SK-N-SH (cell line): ENCODE measurements around the gene IGSF9B. TPM values are rescaled to one million over a fixed set of nuclear protein-coding genes. Genes with fewer than 3 reads are reported as not detected.

Experiments
- CTCF ChIA-PET: fragments of 300-600, 350-600 bp; formaldehyde crosslinking; extraction: SDS; loops from one replicate; lab custom pipeline; 2021; lab: Yijun Ruan, JAX
- POLR2A ChIA-PET: fragments of 350-600 bp; sonication (Branson Sonifier 250); formaldehyde crosslinking; extraction: SDS; loops from one replicate; lab custom pipeline; 2020; ENCODE audit warnings: antibody characterized with exemption, inconsistent platforms; lab: Yijun Ruan, JAX
- DNase-seq: peaks from one replicate; pipeline ENCODE4 v3.0.0; 2012
- H2AFZ ChIP-seq: fragments of 200-600 bp; sonication (generic); 2 replicates; pipeline ENCODE4 v1.8.1; 2016; ENCODE audit warnings: antibody characterized with exemption, mild to moderate bottlenecking, low read depth
- H3F3A ChIP-seq: fragments of 200-600 bp; sonication (generic); replicated peaks from 2 replicates; pipeline ENCODE3; 2016; ENCODE audit warnings: antibody characterized with exemption, mild to moderate bottlenecking; ENCODE audit not compliant: insufficient read depth
- H3K27ac ChIP-seq, 2 experiments: fragments of 200-500 bp in 1 of 2; fragments of 200-600 bp in 1 of 2; sonication (Bioruptor generic) in 1 of 2; sonication (generic), shearing (Covaris generic) in 1 of 2; 2 replicates each; pipeline versions ENCODE4 v1.5.1 to v1.6.1; 2014 to 2016; ENCODE audit warnings: low read depth in 2 of 2, inconsistent platforms in 1 of 2, low read length in 1 of 2, mild to moderate bottlenecking in 1 of 2, mixed read lengths in 1 of 2
- H3K27me3 ChIP-seq: fragments of 200-600 bp; sonication (generic), shearing (Covaris generic); 2 replicates; pipeline ENCODE4 v1.6.1; 2016; ENCODE audit warnings: mixed run types; ENCODE audit not compliant: insufficient read depth
- H3K36me3 ChIP-seq, 2 experiments: fragments of 200-500 bp in 1 of 2; fragments of 200-600 bp in 1 of 2; sonication (Bioruptor generic) in 1 of 2; sonication (generic) in 1 of 2; replicated peaks in 1 of 2; 2 replicates each; pipeline versions ENCODE3 to v1.5.1; 2014 to 2016; ENCODE audit warnings: low read length in 1 of 2, mild to moderate bottlenecking in 1 of 2; ENCODE audit not compliant: insufficient read depth in 2 of 2, control insufficient read depth in 1 of 2
- H3K4me1 ChIP-seq, 2 experiments: fragments of 200-500 bp in 1 of 2; fragments of 200-600 bp in 1 of 2; sonication (Bioruptor generic) in 1 of 2; sonication (generic), shearing (Covaris generic) in 1 of 2; 2 replicates each; pipeline versions ENCODE4 v1.5.1 to v1.6.1; 2014 to 2016; ENCODE audit warnings: low read depth in 1 of 2, low read length in 1 of 2, mixed run types in 1 of 2; ENCODE audit not compliant: insufficient read depth in 2 of 2, control insufficient read depth in 1 of 2
- H3K4me2 ChIP-seq: fragments of 200-600 bp; sonication (generic), shearing (Covaris generic); 2 replicates; pipeline ENCODE4 v1.6.1; 2017; ENCODE audit warnings: mixed run types
- H3K4me3 ChIP-seq, 2 experiments: fragments of 200-500 bp in 1 of 2; fragments of 200-600 bp in 1 of 2; sonication (Bioruptor generic) in 1 of 2; sonication (generic), shearing (Covaris generic) in 1 of 2; 2 replicates each; pipeline versions ENCODE4 v1.5.1 to v1.8.1; 2014 to 2016; ENCODE audit warnings: low read depth in 2 of 2, inconsistent platforms in 1 of 2, low read length in 1 of 2, mild to moderate bottlenecking in 1 of 2, mixed read lengths in 1 of 2, moderate library complexity in 1 of 2
- H3K79me2 ChIP-seq: fragments of 200-600 bp; sonication (generic); 2 replicates; pipeline ENCODE4 v1.8.1; 2017; ENCODE audit warnings: mild to moderate bottlenecking; ENCODE audit not compliant: insufficient read depth
- H3K9ac ChIP-seq: fragments of 200-600 bp; sonication (generic); 2 replicates; pipeline ENCODE4 v1.6.1; 2017; ENCODE audit warnings: mixed run types
- H3K9me2 ChIP-seq: fragments of 200-600 bp; sonication (generic); 2 replicates; pipeline ENCODE4 v1.6.1; 2017; ENCODE audit warnings: mixed run types
- H3K9me3 ChIP-seq: fragments of 200-600 bp; sonication (generic); 2 replicates; pipeline ENCODE4 v1.6.1; 2017; ENCODE audit warnings: mixed run types, mild to moderate bottlenecking, moderate library complexity
- H4K20me1 ChIP-seq: fragments of 200-600 bp; sonication (generic); 2 replicates; pipeline ENCODE4 v1.6.1; 2017; ENCODE audit warnings: mild to moderate bottlenecking, mixed run types; ENCODE audit not compliant: insufficient read depth
- CHD2 ChIP-seq: fragments of 150-350 bp; IDR thresholded peaks from 2 replicates; pipeline ENCODE4 v1.6.1; 2018; ENCODE audit warnings: low read length; ENCODE audit not compliant: partially characterized antibody
- CTCF ChIP-seq: fragments of 200-600 bp; sonication (generic); IDR thresholded peaks from 2 replicates; pipeline ENCODE4 v1.6.1; 2017; ENCODE audit warnings: antibody characterized with exemption, mild to moderate bottlenecking, moderate library complexity
- EP300 ChIP-seq, 2 experiments: IDR thresholded peaks; 2 replicates each; pipeline versions ENCODE4 v1.4.0 to v1.6.1; 2012; ENCODE audit warnings: borderline replicate concordance in 1 of 2, low read depth in 1 of 2, low read length in 1 of 2
- EZH2phosphoT487 ChIP-seq: fragments of 200-600 bp; sonication (generic); IDR thresholded peaks from 2 replicates; pipeline ENCODE4 v1.6.1; 2017; ENCODE audit warnings: low read depth, mixed run types, mild to moderate bottlenecking, antibody characterized with exemption, moderate library complexity, borderline replicate concordance
- GABPA ChIP-seq: IDR thresholded peaks from 2 replicates; pipeline ENCODE4 v1.4.0; 2012; ENCODE audit warnings: low read depth, mild to moderate bottlenecking
- GATA2 ChIP-seq: sonication (generic); formaldehyde crosslinking; IDR thresholded peaks from 2 replicates; pipeline ENCODE4 v1.5.0; 2020; ENCODE audit warnings: mild to moderate bottlenecking, missing genetic modification reagents
- JUND ChIP-seq: IDR thresholded peaks from 2 replicates; pipeline ENCODE4 v1.4.0; 2012
- MXI1 ChIP-seq: IDR thresholded peaks from 2 replicates; pipeline ENCODE4 v1.6.1; 2012; ENCODE audit warnings: mild to moderate bottlenecking, low read depth, low read length, improper control_type of control experiment
- PBX3 ChIP-seq: IDR thresholded peaks from 2 replicates; pipeline ENCODE4; 2012
- POLR2AphosphoS5 ChIP-seq: IDR thresholded peaks from 2 replicates; pipeline ENCODE4 v1.6.1; 2012; ENCODE audit warnings: low read depth, low read length
- RAD21 ChIP-seq: IDR thresholded peaks from 2 replicates; pipeline ENCODE4 v1.6.1; 2012; ENCODE audit warnings: mild to moderate bottlenecking, low read length
- RCOR1 ChIP-seq: fragments of 150-350 bp; IDR thresholded peaks from 2 replicates; pipeline ENCODE4 v1.6.1; 2017; ENCODE audit warnings: antibody characterized with exemption, low read length
- SIN3A ChIP-seq: IDR thresholded peaks from 2 replicates; pipeline ENCODE4 v1.6.1; 2012; ENCODE audit warnings: low read depth, mild to moderate bottlenecking, low read length, moderate library complexity, borderline replicate concordance
- TEAD4 ChIP-seq: IDR thresholded peaks from 2 replicates; pipeline ENCODE4 v1.4.0; 2012; ENCODE audit warnings: mild to moderate bottlenecking, borderline replicate concordance; ENCODE audit not compliant: insufficient read depth
- WGBS: methylation state at CpG from one replicate; pipeline ENCODE4 v1.1.6; 2017; ENCODE audit warnings: low lambda C conversion rate; 5-methylcytosine and 5-hydroxymethylcytosine counted together
- polyA plus RNA-seq, 3 experiments: library from polyadenylated mRNA; depleted of rRNA; stranded (reverse); fragments of >200 nt; gene quantifications; 2 replicates each; pipeline ENCODE4 v1.2.3, GENCODE V29; 2012
- TF ChIP-seq, protein P1 (sequence below): IDR thresholded peaks from 2 replicates; pipeline ENCODE4 v1.4.0; 2012; ENCODE audit warnings: low read depth, borderline replicate concordance
- TF ChIP-seq, protein P2 (sequence below): IDR thresholded peaks from 2 replicates; pipeline ENCODE4 v1.4.0; 2012; ENCODE audit warnings: low read depth

Gene IGSF9B
- polyA plus RNA-seq, 1 of the 3 experiments (the other 2 are of a cell fraction), result 0.41 TPM

DNA sequence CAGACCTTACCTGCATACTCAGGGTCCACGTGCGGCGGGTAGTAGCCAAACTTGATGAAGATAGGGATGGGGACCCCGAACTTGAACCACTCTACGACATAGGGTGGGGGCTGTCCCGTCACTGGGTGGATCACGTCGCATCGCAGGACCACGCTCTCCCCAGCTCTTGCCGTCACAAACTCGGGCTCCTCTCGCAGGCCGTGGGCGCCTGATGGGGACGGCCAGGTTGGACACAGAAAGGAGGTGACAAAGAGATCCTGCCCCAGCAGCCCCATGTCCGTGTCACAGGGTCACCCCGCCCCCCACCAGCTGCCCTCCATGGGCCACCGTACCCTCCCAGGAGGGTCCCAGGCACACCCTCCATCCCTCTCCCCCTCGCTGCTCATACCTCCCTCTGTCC is 10.7 kb downstream of the IGSF9B start:
- no peaks in the 10 kb centered on the region for H4K20me1 ChIP-seq
- DNase-seq, result no peak
- no peak overlapping the region for H2AFZ ChIP-seq
- H3K36me3 ChIP-seq, result no peaks in the 10 kb centered on the region
- H3K4me2 ChIP-seq, result no peak overlapping the region
- no peaks in the 10 kb centered on the region for H3F3A ChIP-seq
- peak overlapping the region in 1 of 2 experiments; percentile 89; a peak in 2 of 4 replicates for H3K27ac ChIP-seq
- H3K9ac ChIP-seq, result no peak overlapping the region
- peaks cover 0 to 97% of the 10 kb centered on the region in 2 experiments; a peak in 1 of 4 replicates for H3K4me1 ChIP-seq
- no peak overlapping the region for H3K4me3 ChIP-seq
- 66% methylated on average over 11 of the region's 20 CpGs for WGBS
- no peaks in the 10 kb centered on the region for H3K79me2 ChIP-seq
- H3K9me3 ChIP-seq, result no peaks in the 10 kb centered on the region
- ChIA-PET POLR2A (interaction anchor here (1.4 to 8.3 kb wide), 9 partner anchors 10 to 99 kb away, joined by 3 to 102 read pairs (median 16); partner anchors contain the start of gene IGSF9B), CTCF (interaction anchor here (0.6 to 16.7 kb wide), 16 partner anchors 8 to 194 kb away, joined by 3 to 200 read pairs (median 5); partner anchors contain the start of gene IGSF9B)
- TF ChIP-seq EP300 (IDR thresholded peaks at IDR 0.05; ENCODE audit: borderline replicate concordance in 1 of 2, low read depth in 1 of 2, low read length in 1 of 2) (no peak; a peak in 1 of 4 replicates), GABPA (no peak), POLR2AphosphoS5 (no peak), EZH2phosphoT487 (no peak), TEAD4 (no peak), MXI1 (no peak), RAD21 (no peak), CHD2 (no peak)
- no peaks in the 10 kb centered on the region; the same call in 1 of the 2 replicates for H3K27me3 ChIP-seq
- no peaks in the 10 kb centered on the region for H3K9me2 ChIP-seq

- Histone ChIP-seq H3K27me3 (no peaks in the 10 kb centered on the region; the same call in 1 of the 2 replicates), H4K20me1 (no peaks in the 10 kb centered on the region), H3K4me2 (no peak overlapping the region), H3K9me3 (no peaks in the 10 kb centered on the region), H3K9ac (no peak overlapping the region), H3K36me3 (no peaks in the 10 kb centered on the region), H3K79me2 (no peaks in the 10 kb centered on the region), H3F3A (no peaks in the 10 kb centered on the region), H3K4me1 (peaks cover 0 to 95% of the 10 kb centered on the region in 2 experiments; a peak in 1 of 4 replicates), H3K4me3 (no peak overlapping the region; a peak in 1 of 4 replicates)
- ChIA-PET POLR2A (interaction anchor here (1.8 to 8.3 kb wide), 5 partner anchors 9 to 95 kb away, joined by 8 to 102 read pairs (median 26); partner anchors contain the start of gene IGSF9B), CTCF (interaction anchor here (0.6 to 16.7 kb wide), 14 partner anchors 8 to 194 kb away, joined by 3 to 200 read pairs (median 6); no protein-coding TSS in a partner anchor)
- TF ChIP-seq RAD21 (peak; percentile 25; the same call in 1 of the 2 replicates), GATA2 (CRISPR knock-in tag) (peak; percentile 76), PBX3 (no peak), RCOR1 (no peak), JUND (no peak), SIN3A (no peak), CHD2 (peak; percentile 48), EZH2phosphoT487 (no peak), MXI1 (0 out of 2 replicates have a peak, but pooled peaks have one; percentile 61), CTCF (no peak)
- TF ChIP-seq, protein P1, sequence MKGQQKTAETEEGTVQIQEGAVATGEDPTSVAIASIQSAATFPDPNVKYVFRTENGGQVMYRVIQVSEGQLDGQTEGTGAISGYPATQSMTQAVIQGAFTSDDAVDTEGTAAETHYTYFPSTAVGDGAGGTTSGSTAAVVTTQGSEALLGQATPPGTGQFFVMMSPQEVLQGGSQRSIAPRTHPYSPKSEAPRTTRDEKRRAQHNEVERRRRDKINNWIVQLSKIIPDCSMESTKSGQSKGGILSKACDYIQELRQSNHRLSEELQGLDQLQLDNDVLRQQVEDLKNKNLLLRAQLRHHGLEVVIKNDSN, result no peak
- TF ChIP-seq, protein P2, sequence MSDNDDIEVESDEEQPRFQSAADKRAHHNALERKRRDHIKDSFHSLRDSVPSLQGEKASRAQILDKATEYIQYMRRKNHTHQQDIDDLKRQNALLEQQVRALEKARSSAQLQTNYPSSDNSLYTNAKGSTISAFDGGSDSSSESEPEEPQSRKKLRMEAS, result no peak
- TF ChIP-seq, all 33 proteins: peak for 4
- Histone ChIP-seq H3K27ac (peak overlapping the region in 1 of 2 experiments; percentile 89; a peak in 2 of 4 replicates), H3K9me2 (no peaks in the 10 kb centered on the region), H2AFZ (no peak overlapping the region)
- WGBS, result 38% methylated on average over 21 of the region's 27 CpGs
- DNase-seq, result peak; percentile 78
Observed at GRCh38 chr11:133945087-133945974, 11.4 kb downstream of the IGSF9B start.
